DMS 273 (cell line): ENCODE data around the gene CRMP1.

Source experiments
- DNase-seq: peaks from one replicate; lab custom pipeline; 2025; ENCODE audit not compliant: unreplicated experiment; lab: John Stamatoyannopoulos, UW

The CRMP1 gene

GRCh38 chr4:5890063-5890727 lies 2.7 kb downstream of the CRMP1 start:
- peak; percentile 92 for DNase-seq

- peak; percentile 45 for DNase-seq
Observed at GRCh38 chr4:5889002-5889696, 3.7 kb downstream of the CRMP1 start.

GRCh38 chr4:5888222-5889001 lies 4.5 kb downstream of the CRMP1 start:
- peak; percentile 75 for DNase-seq

- DNase-seq = peak; percentile 8
Observed at GRCh38 chr4:5887361-5888221, 5.3 kb downstream of the CRMP1 start.

- DNase-seq = no peak
Observed at GRCh38 chr4:5887011-5887360, 5.9 kb downstream of the CRMP1 start.

DNA sequence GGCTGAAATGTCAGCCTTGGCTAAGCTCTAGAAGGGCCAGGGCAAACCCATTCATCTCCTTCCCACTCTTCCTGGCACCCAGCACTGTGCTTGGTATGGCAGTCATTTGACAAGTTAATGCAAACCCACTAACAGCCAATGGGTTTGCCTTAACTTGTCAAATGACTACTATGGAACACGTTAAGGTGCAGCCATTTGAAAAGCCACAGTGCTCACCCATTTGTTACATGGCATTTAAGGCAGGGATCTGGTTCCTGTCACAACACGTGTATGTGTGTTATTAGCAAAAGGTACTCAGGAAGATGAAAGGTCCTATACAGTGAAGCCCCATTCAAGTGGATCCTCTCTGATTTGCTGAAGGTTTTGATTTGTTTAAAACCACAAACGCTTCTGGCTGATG lies 7.2 kb downstream of the CRMP1 start:
- no peak for DNase-seq

DNA sequence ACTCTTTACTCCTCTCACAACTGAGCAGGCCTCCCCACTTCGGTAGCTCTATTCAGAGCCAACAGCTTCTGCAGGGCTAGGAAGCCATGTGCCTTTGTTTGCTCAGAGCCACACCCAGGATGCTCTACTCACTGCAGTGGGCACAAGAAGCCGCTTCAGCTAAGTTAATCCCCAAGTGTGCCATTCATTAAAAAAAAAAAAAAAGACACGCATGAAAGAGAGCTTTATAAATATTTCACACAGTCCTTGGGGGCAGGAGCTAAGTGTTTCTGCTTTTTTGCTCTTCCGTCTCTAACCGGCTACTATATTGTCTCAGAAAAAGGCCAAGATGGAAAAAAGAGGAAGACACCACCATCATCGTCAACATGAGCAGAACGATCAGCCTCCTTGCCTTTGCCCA lies 8.1 kb downstream of the CRMP1 start:
- no peak for DNase-seq

DNA sequence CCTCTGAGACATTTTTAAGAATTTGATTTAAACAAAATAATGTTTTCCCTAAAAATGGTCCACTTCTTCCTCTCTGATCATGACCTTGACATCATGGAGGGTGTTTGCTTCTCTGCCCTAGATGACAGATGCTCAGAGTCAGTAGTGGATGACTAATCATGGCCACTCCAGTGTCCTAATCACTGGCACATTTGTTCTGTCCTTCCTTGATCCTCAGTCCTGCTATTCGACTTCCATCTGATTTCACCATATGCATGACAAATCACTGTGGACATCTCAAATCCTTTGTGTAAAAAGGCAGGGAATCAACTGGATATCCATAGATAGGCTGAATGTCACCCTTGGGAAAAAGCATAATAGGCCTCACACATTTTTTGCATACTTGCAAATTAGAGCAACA lies 9.0 kb downstream of the CRMP1 start:
- no peak for DNase-seq

GRCh38 chr4:5882947-5883346 lies 9.9 kb downstream of the CRMP1 start:
- DNase-seq = no peak

DNA sequence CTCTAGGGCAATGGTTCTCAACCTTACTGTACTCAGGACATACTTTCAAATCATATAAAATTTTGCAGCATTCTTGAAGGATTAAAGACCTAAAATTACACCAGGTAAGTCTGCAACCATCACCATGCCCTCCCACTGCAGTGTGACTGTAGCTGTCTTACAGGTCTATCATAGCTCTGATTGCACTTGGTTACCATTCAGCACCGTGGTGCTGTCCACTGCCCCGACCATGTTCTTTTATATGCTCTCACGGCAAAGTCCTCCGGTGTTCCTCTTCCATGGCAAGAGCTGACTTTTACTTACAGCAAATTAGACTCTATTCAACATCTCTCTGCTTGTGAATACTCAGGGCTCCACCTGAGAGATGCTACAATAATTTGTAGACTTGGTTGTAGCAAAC lies 11.5 kb downstream of the CRMP1 start:
- DNase-seq = no peak

DNA sequence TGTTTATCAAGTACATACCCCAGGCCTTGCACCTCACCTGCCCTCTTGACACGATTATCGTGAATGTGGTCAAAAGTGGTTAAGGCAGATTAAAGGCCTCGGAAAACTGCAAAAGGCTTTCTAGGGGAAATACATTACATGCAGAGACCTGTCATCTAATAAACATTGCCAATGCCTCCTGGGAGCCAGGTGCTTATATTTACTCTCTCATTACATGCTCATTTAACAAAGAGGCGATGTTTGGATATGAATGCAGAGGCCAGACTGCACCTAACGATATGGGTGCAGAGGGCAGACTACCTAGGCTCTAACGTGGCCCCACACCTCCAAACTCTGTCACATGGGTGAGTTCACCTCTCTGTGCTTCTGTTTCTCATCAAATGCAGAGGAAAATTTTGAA lies 14.5 kb downstream of the CRMP1 start:
- no peak for DNase-seq

DNA sequence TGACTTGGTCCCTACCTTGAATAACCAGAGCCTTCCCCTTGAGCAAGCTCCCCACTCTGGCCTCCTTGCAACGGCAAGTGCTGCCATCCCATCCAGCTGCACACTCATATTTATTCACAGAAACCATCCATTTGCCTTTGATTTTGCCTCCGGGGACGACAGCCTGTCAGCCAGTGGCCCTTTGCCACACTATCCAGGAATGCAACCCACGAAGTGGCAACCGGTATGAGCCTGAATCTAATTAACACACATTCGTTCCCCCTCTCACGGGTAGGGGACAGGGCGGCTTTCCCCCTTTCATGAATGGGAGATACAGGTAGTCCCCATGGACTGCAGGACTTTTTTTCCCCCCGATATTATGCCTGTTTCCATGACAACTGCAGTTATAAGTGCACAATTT lies 15.5 kb downstream of the CRMP1 start:
- no peak for DNase-seq

- DNase-seq = peak; percentile 55
Observed at GRCh38 chr4:5874811-5875449, 18.0 kb downstream of the CRMP1 start.

GRCh38 chr4:5870701-5871100 lies 22.2 kb downstream of the CRMP1 start:
- DNase-seq = peak; percentile 90

GRCh38 chr4:5869966-5870619 lies 22.8 kb downstream of the CRMP1 start:
- peak; percentile 79 for DNase-seq

DNA sequence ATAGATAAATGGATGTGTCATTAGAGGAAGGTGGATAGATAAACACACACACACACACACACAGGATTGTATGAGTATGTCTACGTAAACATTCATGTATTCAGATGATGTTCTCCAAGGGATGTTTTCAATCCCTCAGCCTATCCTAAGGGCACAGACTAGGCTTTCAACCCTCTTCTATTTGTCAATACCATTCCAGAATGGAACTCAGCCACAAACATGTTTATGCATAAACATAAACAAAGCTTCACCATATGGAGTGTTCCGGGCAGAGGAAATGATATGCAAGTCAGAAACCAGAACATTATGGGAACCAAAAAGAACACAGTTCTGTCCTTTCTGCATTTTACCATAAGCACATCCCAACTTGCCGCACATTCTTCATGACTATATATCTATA lies 25.0 kb downstream of the CRMP1 start:
- DNase-seq = no peak

- DNase-seq = peak; percentile 74
Observed at GRCh38 chr4:5866841-5867813, 25.8 kb downstream of the CRMP1 start.

DNA sequence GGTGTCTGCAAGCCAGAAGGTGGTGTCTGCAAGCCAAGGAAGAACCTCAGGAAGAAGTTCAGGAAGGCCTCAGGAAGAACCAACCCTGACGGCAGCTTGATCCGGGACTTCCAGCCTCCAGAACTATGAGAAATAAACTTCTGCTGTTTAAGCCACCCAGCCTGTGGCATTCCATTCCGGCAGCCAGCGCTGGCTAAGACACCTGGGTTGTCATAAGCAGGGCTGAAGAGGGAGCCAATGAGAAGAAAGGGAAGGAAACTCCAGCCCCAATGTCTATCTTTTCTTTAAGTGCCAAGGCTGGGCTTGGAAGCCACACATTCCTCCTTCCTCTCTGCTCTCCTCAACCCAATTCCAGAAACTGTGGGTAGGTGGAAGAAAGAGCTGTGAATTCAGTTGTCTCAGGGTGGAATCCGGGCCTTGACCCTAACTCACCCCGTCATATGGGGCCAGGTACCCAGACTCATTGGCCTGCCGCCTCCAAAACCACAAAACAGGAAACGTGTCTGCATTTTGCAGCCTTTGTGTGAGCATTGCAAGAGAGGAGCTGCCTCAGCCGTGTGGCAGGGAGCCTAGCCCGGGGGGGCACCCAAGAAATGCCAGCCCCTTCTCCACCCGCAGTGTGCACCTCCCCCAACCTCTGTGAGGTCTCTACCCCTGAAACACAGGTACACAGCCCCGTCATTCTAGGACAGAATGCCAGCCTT lies 26.8 kb downstream of the CRMP1 start:
- peak; percentile 14 for DNase-seq
